OCI-LY7 (cell line): ENCODE measurements around the gene POLR1E. TPM values are rescaled to one million over a fixed set of nuclear protein-coding genes. Genes with fewer than 3 reads are reported as not detected.

Experiments used
- BruUV-seq: library from RNA; stranded (reverse); fragments of 400-500 nt; replicated peaks from 2 replicates; lab custom pipeline; 2021; lab: Mats Ljungman, UMichigan
- CTCF ChIA-PET: fragments of 300-600 bp; sonication (Branson Sonifier 250); formaldehyde crosslinking; loops from one replicate; lab custom pipeline; 2022; ENCODE audit warnings: antibody characterized with exemption; ENCODE audit not compliant: unreplicated experiment; lab: Charles Lee
- POLR2A ChIA-PET: fragments of 300-600 bp; sonication (Branson Sonifier 250); formaldehyde crosslinking; loops from one replicate; lab custom pipeline; 2022; ENCODE audit warnings: antibody characterized with exemption; lab: Charles Lee
- DNase-seq: peaks from one replicate; pipeline ENCODE4 v3.0.0-alpha.2; 2015; ENCODE audit warnings: low spot score
- H2AFZ ChIP-seq: fragments of 200-600 bp; sonication (generic), shearing (Covaris generic); 2 replicates; pipeline ENCODE4 v1.6.1; 2014; ENCODE audit warnings: mild to moderate bottlenecking, antibody characterized with exemption, low read length, moderate library complexity
- H3K27ac ChIP-seq: fragments of 200-600 bp; sonication (generic); 2 replicates; pipeline ENCODE4 v1.5.1; 2014; ENCODE audit warnings: mixed run types, low read depth, mild to moderate bottlenecking, moderate library complexity, low read length, inconsistent platforms; ENCODE audit not compliant: poor library complexity, severe bottlenecking
- H3K36me3 ChIP-seq: fragments of 200-600 bp; sonication (generic); 2 replicates; pipeline ENCODE4 v1.6.1; 2014; ENCODE audit warnings: mild to moderate bottlenecking, antibody characterized with exemption, low read length, moderate library complexity, mixed read lengths; ENCODE audit not compliant: insufficient read depth
- H3K4me1 ChIP-seq: fragments of 200-600 bp; sonication (generic); 2 replicates; pipeline ENCODE4 v1.5.1; 2014; ENCODE audit warnings: mild to moderate bottlenecking, low read length; ENCODE audit not compliant: insufficient read depth, poor library complexity, severe bottlenecking
- H3K4me2 ChIP-seq: fragments of 200-600 bp; sonication (generic); 2 replicates; pipeline ENCODE4 v1.6.1; 2014; ENCODE audit warnings: mild to moderate bottlenecking, low read length
- H3K4me3 ChIP-seq: fragments of 200-600 bp; sonication (generic); 2 replicates; pipeline ENCODE4 v1.5.1; 2014; ENCODE audit warnings: mild to moderate bottlenecking, low read depth, low read length; ENCODE audit not compliant: poor library complexity, severe bottlenecking
- H3K79me2 ChIP-seq: fragments of 200-600 bp; sonication (generic); 2 replicates; pipeline ENCODE4 v1.6.1; 2016; ENCODE audit warnings: low read depth, mild to moderate bottlenecking, low read length, moderate library complexity, mixed read lengths; ENCODE audit not compliant: insufficient read depth
- H3K9me2 ChIP-seq: fragments of 200-600 bp; sonication (generic); 2 replicates; pipeline ENCODE4 v1.6.1; 2016; ENCODE audit warnings: mild to moderate bottlenecking, low read length, mixed read lengths; ENCODE audit not compliant: insufficient read depth
- H3K9me3 ChIP-seq: fragments of 200-600 bp; sonication (generic); 2 replicates; pipeline ENCODE4 v1.6.1; 2014; ENCODE audit warnings: mild to moderate bottlenecking, mixed run types, low read length, mixed read lengths
- H4K20me1 ChIP-seq: fragments of 200-600 bp; sonication (generic); 2 replicates; pipeline ENCODE4 v1.6.1; 2014; ENCODE audit warnings: mild to moderate bottlenecking, antibody characterized with exemption, low read length, moderate library complexity, mixed read lengths; ENCODE audit not compliant: insufficient read depth
- CTCF ChIP-seq: fragments of 200-600 bp; sonication (generic); conservative IDR thresholded peaks from 2 replicates; pipeline ENCODE4 v1.5.1; 2014; ENCODE audit warnings: mild to moderate bottlenecking, antibody characterized with exemption, low read length, moderate library complexity, mixed read lengths
- EZH2phosphoT487 ChIP-seq: fragments of 200-600 bp; sonication (generic); IDR thresholded peaks from 2 replicates; pipeline ENCODE4 v1.6.1; 2018; ENCODE audit warnings: low read depth, borderline replicate concordance, mild to moderate bottlenecking, mixed run types, antibody characterized with exemption, low read length, moderate library complexity, mixed read lengths
- intact Hi-C: fragments of 100-400 bp; cut with micrococcal nuclease; formaldehyde crosslinking; loops from one replicate; pipeline ENCODE4 v1.10.0; 2022; ENCODE audit not compliant: unreplicated experiment
- total RNA-seq, 2 experiments: library from RNA; depleted of rRNA in 1 of 2; stranded (reverse); fragments of >200 nt in 1 of 2; shearing (Covaris generic) in 1 of 2; gene quantifications; 2 replicates each; pipeline ENCODE4 v1.2.3, GENCODE V29; 2014 to 2022

Gene POLR1E
- total RNA-seq, 2 experiments from 2014 or later = 44.3 to 47.6 TPM

DNA sequence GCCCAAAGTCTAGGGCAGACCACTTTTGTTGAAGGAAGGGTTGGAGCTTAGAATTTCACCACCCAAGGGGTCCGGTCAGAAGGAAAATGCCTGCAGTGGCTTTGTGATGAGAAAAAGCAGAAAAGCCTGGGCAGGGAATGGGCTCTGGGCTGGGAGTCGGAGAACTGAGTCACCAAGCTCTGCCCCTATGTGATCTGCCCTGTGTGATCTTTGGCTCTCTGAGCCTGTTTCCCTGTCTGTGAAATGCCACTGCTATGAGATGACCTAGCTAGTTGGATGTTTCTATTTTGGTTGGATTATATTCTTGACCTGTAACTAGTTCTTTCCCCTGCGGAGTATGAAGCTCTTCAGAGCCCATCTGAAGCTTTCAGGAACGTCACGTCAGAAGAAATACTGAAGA is 9.8 kb downstream of the POLR1E start:
- ChIA-PET CTCF (no interaction called here), POLR2A (interaction anchor here (0.6 to 2.1 kb wide), 4 partner anchors 9 to 49 kb away, joined by 3 to 10 read pairs (median 6); partner anchors contain the start of gene POLR1E)
- H3K4me3 ChIP-seq = no peak overlapping the region
- H3K4me1 ChIP-seq = no peaks in the 10 kb centered on the region
- H3K27ac ChIP-seq = no peak overlapping the region
- no peak overlapping the region for H3K4me2 ChIP-seq
- no peaks in the 10 kb centered on the region for H4K20me1 ChIP-seq
- no TSS peak for BruUV-seq
- intact Hi-C loops = no loop called here
- peaks cover 98% of the 10 kb centered on the region for H3K36me3 ChIP-seq
- H2AFZ ChIP-seq = no peak overlapping the region
- no peak for TF ChIP-seq EZH2phosphoT487
- no peak for TF ChIP-seq CTCF
- no peaks in the 10 kb centered on the region for H3K9me2 ChIP-seq
- no peaks in the 10 kb centered on the region for H3K9me3 ChIP-seq
- no peak for DNase-seq
- H3K79me2 ChIP-seq = no peaks in the 10 kb centered on the region

GRCh38 chr9:37496020-37496419 is 10.3 kb downstream of the POLR1E start:
- ChIA-PET POLR2A (interaction anchor here (0.7 to 2.1 kb wide), 5 partner anchors 9 to 1391 kb away, joined by 3 to 10 read pairs (median 7); partner anchors contain the start of gene POLR1E), CTCF (interaction anchor here (0.7 kb wide), 1 partner anchor 10 kb away, joined by 3 read pairs; no protein-coding TSS in a partner anchor)
- no peak for TF ChIP-seq CTCF
- no peak for TF ChIP-seq EZH2phosphoT487
- DNase-seq = no peak
- intact Hi-C loops = no loop called here
- no peaks in the 10 kb centered on the region for H3K9me2 ChIP-seq
- no peak overlapping the region for H3K27ac ChIP-seq
- BruUV-seq = no TSS peak
- H3K4me2 ChIP-seq = no peak overlapping the region
- no peaks in the 10 kb centered on the region for H3K4me1 ChIP-seq
- no peak overlapping the region for H3K4me3 ChIP-seq
- H3K9me3 ChIP-seq = no peaks in the 10 kb centered on the region
- no peaks in the 10 kb centered on the region for H4K20me1 ChIP-seq
- no peak overlapping the region for H2AFZ ChIP-seq
- H3K36me3 ChIP-seq = peaks cover 98% of the 10 kb centered on the region
- H3K79me2 ChIP-seq = no peaks in the 10 kb centered on the region

DNA sequence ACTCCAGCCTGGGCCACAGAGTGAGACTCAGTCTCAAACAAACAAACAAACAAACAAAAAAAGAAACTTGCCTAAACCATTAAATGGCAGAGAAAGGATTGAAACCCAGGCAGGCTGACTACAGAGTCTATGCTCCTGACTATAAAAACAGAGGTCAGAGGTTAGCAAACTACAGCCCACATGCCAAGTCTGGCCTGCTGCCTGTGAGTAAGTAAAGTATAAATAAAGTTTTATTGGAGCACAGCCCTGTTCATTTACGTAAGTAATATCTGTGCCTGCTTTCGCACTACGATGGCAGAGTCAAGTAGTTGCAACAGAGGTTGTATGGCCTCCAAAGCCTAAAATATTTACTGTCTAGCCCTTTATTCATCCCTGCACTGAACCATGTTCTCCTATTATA is 11.6 kb downstream of the POLR1E start:
- no peak for DNase-seq
- no peaks in the 10 kb centered on the region for H3K79me2 ChIP-seq
- no peak for TF ChIP-seq EZH2phosphoT487
- TF ChIP-seq CTCF = no peak
- ChIA-PET POLR2A (no interaction called here), CTCF (no interaction called here)
- H4K20me1 ChIP-seq = no peaks in the 10 kb centered on the region
- H3K36me3 ChIP-seq = peaks cover 98% of the 10 kb centered on the region
- no TSS peak for BruUV-seq
- no peaks in the 10 kb centered on the region for H3K9me3 ChIP-seq
- H2AFZ ChIP-seq = no peak overlapping the region
- no peak overlapping the region for H3K27ac ChIP-seq
- no peaks in the 10 kb centered on the region for H3K4me1 ChIP-seq
- H3K4me2 ChIP-seq = no peak overlapping the region
- intact Hi-C loops = no loop called here
- H3K4me3 ChIP-seq = no peak overlapping the region
- no peaks in the 10 kb centered on the region for H3K9me2 ChIP-seq
